HG03025 (cell line): ENCODE results near the gene NDRG3.

Experiments
- ATAC-seq: cut with Tn5 transposase; IDR thresholded peaks from one replicate; pipeline ENCODE4 v1.9.1; 2021; ENCODE audit warnings: mild to moderate bottlenecking, moderate library complexity; ENCODE audit not compliant: unreplicated experiment, low FRiP score

Gene NDRG3

GRCh38 chr20:36745927-36746659 is at the start of gene NDRG3:
TSS of gene NDRG3 (minus strand) at chr20:36746090. CDS start at chr20:36721735, 24,355 bp downstream.
- peak; percentile 80 for ATAC-seq

- no peak for ATAC-seq
These were observed 48.2 kb upstream of the NDRG3 start for GRCh38 chr20:36794116-36794474.

GRCh38 chr20:36793294-36794115 is 47.6 kb upstream of the NDRG3 start:
- ATAC-seq = no peak

- ATAC-seq = no peak
These were observed 46.5 kb upstream of the NDRG3 start for GRCh38 chr20:36792422-36792821.

- no peak for ATAC-seq
These were observed 46.0 kb upstream of the NDRG3 start for GRCh38 chr20:36791862-36792261.

GRCh38 chr20:36786663-36787062 is 40.8 kb upstream of the NDRG3 start:
- no peak for ATAC-seq

- ATAC-seq = no peak
These were observed 40.4 kb upstream of the NDRG3 start for GRCh38 chr20:36786246-36786645.

GRCh38 chr20:36785308-36785707 is 39.4 kb upstream of the NDRG3 start:
- no peak for ATAC-seq

- no peak for ATAC-seq
These were observed 39.0 kb upstream of the NDRG3 start for GRCh38 chr20:36784900-36785299.

- ATAC-seq = no peak
These were observed 38.2 kb upstream of the NDRG3 start for GRCh38 chr20:36784116-36784515.

- ATAC-seq = no peak
These were observed 33.8 kb upstream of the NDRG3 start for GRCh38 chr20:36779656-36780025.

- no peak for ATAC-seq
These were observed 33.2 kb upstream of the NDRG3 start for GRCh38 chr20:36778831-36779655.

GRCh38 chr20:36777576-36777975 is 31.7 kb upstream of the NDRG3 start:
- ATAC-seq = no peak

- no peak for ATAC-seq
These were observed 31.3 kb upstream of the NDRG3 start for GRCh38 chr20:36777167-36777566.

GRCh38 chr20:36775826-36776225 is 29.9 kb upstream of the NDRG3 start:
- ATAC-seq = no peak

GRCh38 chr20:36775196-36775595 is 29.3 kb upstream of the NDRG3 start:
- no peak for ATAC-seq

- ATAC-seq = peak; percentile 79
These were observed 27.9 kb upstream of the NDRG3 start, which contains the start of gene DSN1 for GRCh38 chr20:36773597-36774390. TSS of gene DSN1 (minus strand) at chr20:36773763. CDS start at chr20:36771458, 2,305 bp downstream.

GRCh38 chr20:36773107-36773596 is 27.3 kb upstream of the NDRG3 start:
- no peak for ATAC-seq

GRCh38 chr20:36770680-36771079 is 24.8 kb upstream of the NDRG3 start:
- ATAC-seq = no peak
